ENCODE measurements around the gene DAPK2. TPM values are rescaled to one million over a fixed set of nuclear protein-coding genes. Genes with fewer than 3 reads are reported as not detected.

The DAPK2 gene
- total and polyA plus RNA-seq, 3 donors from 2014 or later: 3.6 to 7.7 (median 5.9) TPM

- Histone ChIP-seq H3K9me3 (no peaks in the 10 kb centered on the region), H3K4me1 (peaks cover 12% of the 10 kb centered on the region), H3K27me3 (no peaks in the 10 kb centered on the region), H3K27ac (no peak overlapping the region), H3K4me3 (no peak overlapping the region), H3K36me3 (ENCODE audit: low read depth, missing control alignments) (no peaks in the 10 kb centered on the region)
- WGBS, 2 donors: 89 to 94% methylated on average over 4 of the region's 4 CpGs
- intact Hi-C loops (cut with DNase I; ENCODE audit: low total_unique reads): no loop called here
- TF ChIP-seq CTCF (IDR thresholded peaks at IDR 0.05) (no peak), POLR2A (IDR thresholded peaks at IDR 0.05) (no peak)
- DNase-seq: no peak
Observed at GRCh38 chr15:63997715-63998442, 48.4 kb downstream of the DAPK2 start.

GRCh38 chr15:63996794-63997357 lies 49.4 kb downstream of the DAPK2 start:
- H3K9me3 ChIP-seq: no peaks in the 10 kb centered on the region
- H3K4me3 ChIP-seq: no peak overlapping the region
- 89 to 100% methylated on average over 3 to 4 of the region's 4 CpGs for WGBS, 2 donors
- H3K4me1 ChIP-seq: peaks cover 12% of the 10 kb centered on the region
- H3K27me3 ChIP-seq: no peaks in the 10 kb centered on the region
- no peaks in the 10 kb centered on the region for H3K36me3 ChIP-seq (ENCODE audit: low read depth, missing control alignments)
- no peak overlapping the region for H3K27ac ChIP-seq
- TF ChIP-seq CTCF (IDR thresholded peaks at IDR 0.05) (no peak), POLR2A (IDR thresholded peaks at IDR 0.05) (no peak)
- no peak for DNase-seq
- intact Hi-C loops (cut with DNase I; ENCODE audit: low total_unique reads): no loop called here

DNA sequence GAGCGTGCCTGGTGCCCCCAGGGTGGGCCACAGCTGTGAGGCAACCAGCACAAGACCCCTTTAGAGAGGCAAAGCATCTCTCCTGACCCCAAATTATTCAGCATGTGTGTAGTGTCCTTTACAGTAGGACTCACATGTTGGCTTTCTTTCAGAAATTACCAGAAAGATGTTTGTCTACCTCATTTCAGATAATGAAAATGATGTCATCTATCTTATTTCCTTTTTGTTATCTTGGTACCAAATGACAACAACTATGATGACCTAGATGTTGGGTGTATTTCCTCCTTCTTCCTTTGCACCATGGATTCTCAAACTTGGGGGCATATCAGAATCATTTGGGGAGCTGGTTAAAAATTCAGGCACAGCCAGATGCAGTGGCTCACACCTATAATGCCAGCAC lies 50.5 kb downstream of the DAPK2 start:
- H3K9me3 ChIP-seq: no peaks in the 10 kb centered on the region
- H3K27me3 ChIP-seq: no peaks in the 10 kb centered on the region
- H3K4me3 ChIP-seq: no peak overlapping the region
- H3K27ac ChIP-seq: no peak overlapping the region
- peaks cover 15% of the 10 kb centered on the region for H3K4me1 ChIP-seq
- no peak for TF ChIP-seq CTCF (IDR thresholded peaks at IDR 0.05)
- no peak for TF ChIP-seq POLR2A (IDR thresholded peaks at IDR 0.05)
- intact Hi-C loops (cut with DNase I; ENCODE audit: low total_unique reads): no loop called here
- no peaks in the 10 kb centered on the region for H3K36me3 ChIP-seq (ENCODE audit: low read depth, missing control alignments)
- no peak for DNase-seq
- 100% methylated on average over 1 of the region's 1 CpG for WGBS, 2 donors

- intact Hi-C loops (cut with DNase I; ENCODE audit: low total_unique reads): no loop called here
Observed at GRCh38 chr15:63994073-63994600, 52.1 kb downstream of the DAPK2 start.

More at GRCh38 chr15:63994073-63994600, 52.1 kb downstream of the DAPK2 start:
- Histone ChIP-seq H3K4me1 (peaks cover 15% of the 10 kb centered on the region), H3K36me3 (ENCODE audit: low read depth, missing control alignments) (no peaks in the 10 kb centered on the region), H3K4me3 (no peak overlapping the region), H3K9me3 (no peaks in the 10 kb centered on the region), H3K27ac (no peak overlapping the region), H3K27me3 (no peaks in the 10 kb centered on the region)
- no peak for DNase-seq
- TF ChIP-seq CTCF (IDR thresholded peaks at IDR 0.05) (no peak), POLR2A (IDR thresholded peaks at IDR 0.05) (no peak)
- WGBS, 2 donors: 75 to 82% methylated on average over 4 of the region's 4 CpGs
